Hepatocyte (in vitro differentiated cells): ENCODE measurements around the gene MBD5. TPM values are rescaled to one million over a fixed set of nuclear protein-coding genes. Genes with fewer than 3 reads are reported as not detected.

ENCODE experiments used
- DNase-seq: peaks from one replicate; pipeline ENCODE4 v3.0.0-alpha.2; 2016; ENCODE audit warnings: low spot score
- H2AFZ ChIP-seq: fragments of 200-600 bp; sonication (generic); 2 replicates; pipeline ENCODE4 v1.6.0; 2016; ENCODE audit warnings: antibody characterized with exemption, mild to moderate bottlenecking
- H3K27ac ChIP-seq: fragments of 200-600 bp; sonication (generic); 2 replicates; pipeline ENCODE4 v1.5.1; 2016; ENCODE audit warnings: mild to moderate bottlenecking
- H3K27me3 ChIP-seq: fragments of 200-600 bp; sonication (generic); 2 replicates; pipeline ENCODE4 v1.6.1; 2016
- H3K36me3 ChIP-seq: fragments of 200-600 bp; sonication (generic); replicated peaks from 2 replicates; pipeline ENCODE4 v1.5.1; 2016; ENCODE audit warnings: low read depth; ENCODE audit not compliant: insufficient read depth
- H3K4me1 ChIP-seq: fragments of 200-600 bp; sonication (generic); 2 replicates; pipeline ENCODE4 v1.5.1; 2016; ENCODE audit warnings: mild to moderate bottlenecking, moderate library complexity; ENCODE audit not compliant: insufficient read depth
- H3K4me2 ChIP-seq: fragments of 200-600 bp; sonication (generic); 2 replicates; pipeline ENCODE4 v1.6.0; 2016
- H3K4me3 ChIP-seq: fragments of 200-600 bp; sonication (generic); 2 replicates; pipeline ENCODE4 v1.5.1; 2016; ENCODE audit warnings: mild to moderate bottlenecking
- H3K79me2 ChIP-seq: fragments of 200-600 bp; sonication (generic); 2 replicates; pipeline ENCODE4 v1.6.0; 2017; ENCODE audit warnings: mild to moderate bottlenecking
- H3K9me2 ChIP-seq: fragments of 200-600 bp; sonication (generic); replicated peaks from 2 replicates; pipeline ENCODE4 v1.6.0; 2017; ENCODE audit warnings: mild to moderate bottlenecking; ENCODE audit not compliant: insufficient read depth
- H3K9me3 ChIP-seq: fragments of 200-600 bp; sonication (generic); 2 replicates; pipeline ENCODE4 v1.5.1; 2016; ENCODE audit warnings: low read depth, mild to moderate bottlenecking
- H4K20me1 ChIP-seq: fragments of 200-600 bp; sonication (generic); 2 replicates; pipeline ENCODE4 v1.6.0; 2016; ENCODE audit warnings: mild to moderate bottlenecking; ENCODE audit not compliant: insufficient read depth, poor library complexity, severe bottlenecking
- CTCF ChIP-seq: fragments of 200-600 bp; sonication (generic); IDR thresholded peaks from 2 replicates; pipeline ENCODE4 v1.5.1; 2016; ENCODE audit warnings: antibody characterized with exemption, mild to moderate bottlenecking; ENCODE audit not compliant: poor library complexity
- EZH2 ChIP-seq: fragments of 200-600 bp; sonication (generic); IDR thresholded peaks from 2 replicates; pipeline ENCODE4 v1.6.1; 2016; ENCODE audit warnings: antibody characterized with exemption, mild to moderate bottlenecking, borderline replicate concordance
- EZH2phosphoT487 ChIP-seq: fragments of 200-600 bp; sonication (generic); IDR thresholded peaks from one replicate; pipeline ENCODE4 v1.6.1; 2018; ENCODE audit warnings: antibody characterized with exemption, mild to moderate bottlenecking, low read depth, moderate library complexity; ENCODE audit not compliant: unreplicated experiment, severe bottlenecking
- WGBS: methylation state at CpG from one replicate; pipeline ENCODE4 v1.1.6; 2016; ENCODE audit warnings: low lambda C conversion rate; ENCODE audit errors: missing lambda C conversion rate; 5-methylcytosine and 5-hydroxymethylcytosine counted together
- polyA plus RNA-seq: library from polyadenylated mRNA; unstranded; fragments of >200 nt; fragmentation: Nextera tagmentation; extraction: Ambion mirVana; gene quantifications from 2 replicates; pipeline ENCODE4 v1.2.1, GENCODE V29; 2016
- total RNA-seq: library from RNA; depleted of rRNA; stranded (reverse); fragments of >200 nt; gene quantifications from 2 replicates; pipeline ENCODE4 v1.2.3, GENCODE V29; 2014

MBD5 gene
- total and polyA plus RNA-seq, 2 experiments from 2014 or later: 20.9 to 36.2 TPM

- Histone ChIP-seq H3K4me3 (no peak overlapping the region), H3K9me3 (no peaks in the 10 kb centered on the region), H3K4me2 (no peak overlapping the region), H3K27ac (no peak overlapping the region), H3K79me2 (no peaks in the 10 kb centered on the region), H3K4me1 (peaks cover 10% of the 10 kb centered on the region), H3K9me2 (no peaks in the 10 kb centered on the region), H4K20me1 (no peaks in the 10 kb centered on the region), H3K36me3 (no peaks in the 10 kb centered on the region), H3K27me3 (no peaks in the 10 kb centered on the region), H2AFZ (no peak overlapping the region)
- WGBS: 100% methylated on average over 1 of the region's 1 CpG
- no peak for DNase-seq
- TF ChIP-seq EZH2 (no peak), CTCF (no peak), EZH2phosphoT487 (no peak)
Measured at GRCh38 chr2:148240838-148241237, 219.9 kb downstream of the MBD5 start.

DNA sequence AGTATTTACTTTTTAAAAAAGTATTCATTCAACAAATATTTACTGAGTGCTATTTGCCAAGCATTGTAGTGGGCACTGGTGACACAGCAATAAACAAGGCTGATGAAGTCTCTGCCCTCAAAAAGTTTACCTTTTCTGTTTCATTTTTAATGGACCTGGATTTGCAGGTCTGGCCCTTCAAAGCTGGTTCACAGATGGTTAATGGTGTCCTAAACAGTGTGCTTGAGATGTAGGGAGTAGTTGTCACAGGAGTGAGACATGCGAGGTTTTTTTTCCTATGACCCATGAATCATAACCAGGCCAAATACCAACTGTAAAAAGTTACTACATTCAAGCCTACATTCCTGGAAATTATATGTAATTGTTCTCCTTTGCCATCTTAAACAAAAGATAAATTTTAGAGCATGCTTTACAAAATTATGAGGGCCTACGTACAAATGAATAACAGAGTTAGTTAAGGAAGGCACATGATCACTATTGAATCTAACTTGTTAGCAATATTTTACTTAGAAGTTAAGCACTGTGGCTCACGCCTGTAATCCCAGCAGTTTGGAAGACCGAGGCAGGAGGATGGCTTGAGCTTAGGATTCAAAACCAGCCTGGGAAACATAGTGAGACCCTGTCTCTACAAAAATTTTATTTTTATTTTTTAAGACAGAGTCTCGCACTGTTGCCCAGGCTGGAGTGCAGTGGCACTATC lies 223.9 kb downstream of the MBD5 start:
- no peak overlapping the region for H2AFZ ChIP-seq
- H3K27ac ChIP-seq: no peak overlapping the region
- no peak overlapping the region for H3K4me3 ChIP-seq
- peaks cover 10% of the 10 kb centered on the region for H3K4me1 ChIP-seq
- H3K36me3 ChIP-seq: no peaks in the 10 kb centered on the region
- no peaks in the 10 kb centered on the region for H3K27me3 ChIP-seq
- H3K9me2 ChIP-seq: no peaks in the 10 kb centered on the region
- no peak overlapping the region for H3K4me2 ChIP-seq
- TF ChIP-seq EZH2 (no peak), EZH2phosphoT487 (no peak), CTCF (no peak)
- H4K20me1 ChIP-seq: no peaks in the 10 kb centered on the region
- no peak for DNase-seq
- H3K9me3 ChIP-seq: no peaks in the 10 kb centered on the region
- WGBS: 68% methylated on average over 5 of the region's 5 CpGs
- no peaks in the 10 kb centered on the region for H3K79me2 ChIP-seq

- Histone ChIP-seq H3K27me3 (no peaks in the 10 kb centered on the region), H3K27ac (no peak overlapping the region), H3K4me1 (no peaks in the 10 kb centered on the region), H3K9me2 (no peaks in the 10 kb centered on the region), H3K79me2 (no peaks in the 10 kb centered on the region), H3K4me3 (no peak overlapping the region), H3K36me3 (no peaks in the 10 kb centered on the region), H4K20me1 (no peaks in the 10 kb centered on the region), H3K4me2 (no peak overlapping the region), H2AFZ (no peak overlapping the region), H3K9me3 (no peaks in the 10 kb centered on the region)
- TF ChIP-seq CTCF (no peak), EZH2 (no peak), EZH2phosphoT487 (no peak)
- 94% methylated on average over 5 of the region's 5 CpGs for WGBS
- DNase-seq: no peak
Measured at GRCh38 chr2:148251993-148252392, 231.1 kb downstream of the MBD5 start.
